Keratinocyte (primary cell): ENCODE data around the gene AGPAT3. TPM values are rescaled to one million over a fixed set of nuclear protein-coding genes. Genes with fewer than 3 reads are reported as not detected.

ENCODE experiments used
- DNase-seq: peaks from one replicate; pipeline ENCODE4 v3.0.0-alpha.2; 2011; ENCODE audit warnings: low read depth, missing footprints, low spot score
- FAIRE-seq: peaks from 2 replicates; lab custom pipeline; 2011; peaks lifted over from hg19 to GRCh38; lab: Jason Lieb, UNC
- H2AFZ ChIP-seq: 2 replicates; pipeline ENCODE4 v1.6.0; 2012; ENCODE audit warnings: low read length, control low read depth, inconsistent platforms; ENCODE audit not compliant: control insufficient read depth
- H3K27ac ChIP-seq: 2 replicates; pipeline ENCODE4 v1.5.1; 2011; ENCODE audit warnings: low read length; ENCODE audit not compliant: control insufficient read depth, insufficient read depth
- H3K27me3 ChIP-seq: 3 replicates; pipeline ENCODE4 v1.6.0; 2011; ENCODE audit warnings: low read length; ENCODE audit not compliant: control insufficient read depth, insufficient read depth; ENCODE audit errors: extremely low read depth
- H3K36me3 ChIP-seq, 2 experiments: 2 replicates in 1 of 2; 3 replicates in 1 of 2; pipeline ENCODE4 v1.5.1; 2011; ENCODE audit warnings: low read length in 2 of 2, mild to moderate bottlenecking in 1 of 2; ENCODE audit not compliant: control insufficient read depth in 2 of 2, insufficient read depth in 2 of 2; ENCODE audit errors: extremely low read depth in 1 of 2
- H3K4me1 ChIP-seq: 3 replicates; pipeline ENCODE4 v1.5.1; 2011; ENCODE audit warnings: low read length; ENCODE audit not compliant: control insufficient read depth, insufficient read depth; ENCODE audit errors: extremely low read depth
- H3K4me2 ChIP-seq: 3 replicates; pipeline ENCODE4 v1.6.0; 2011; ENCODE audit warnings: low read depth, low read length; ENCODE audit not compliant: control insufficient read depth, insufficient read depth; ENCODE audit errors: extremely low read depth
- H3K4me3 ChIP-seq, 3 experiments: fragments of 200-600 bp in 1 of 3; sonication (generic) in 1 of 3; 2 replicates in 2 of 3; 3 replicates in 1 of 3; pipeline ENCODE4 v1.5.1; 2011 to 2016; ENCODE audit warnings: low read length in 3 of 3, mild to moderate bottlenecking in 3 of 3, control low read depth in 2 of 3, inconsistent platforms in 1 of 3, low read depth in 1 of 3, mixed read lengths in 1 of 3, mixed run types in 1 of 3, moderate library complexity in 1 of 3; ENCODE audit not compliant: control insufficient read depth in 2 of 3, insufficient read depth in 2 of 3; ENCODE audit errors: extremely low read depth in 1 of 3
- H3K79me2 ChIP-seq: 2 replicates; pipeline ENCODE4 v1.6.0; 2012; ENCODE audit warnings: low read length; ENCODE audit not compliant: control insufficient read depth, insufficient read depth
- H3K9ac ChIP-seq: 3 replicates; pipeline ENCODE4 v1.6.0; 2011; ENCODE audit warnings: low read length; ENCODE audit not compliant: control insufficient read depth, insufficient read depth; ENCODE audit errors: extremely low read depth
- H3K9me1 ChIP-seq: 3 replicates; pipeline ENCODE4 v1.6.0; 2011; ENCODE audit warnings: low read length; ENCODE audit not compliant: control insufficient read depth, insufficient read depth; ENCODE audit errors: extremely low read depth
- H3K9me3 ChIP-seq: 2 replicates; pipeline ENCODE4 v1.5.1; 2012; ENCODE audit warnings: low read depth, low read length; ENCODE audit not compliant: control insufficient read depth
- H4K20me1 ChIP-seq: 3 replicates; pipeline ENCODE4 v1.6.0; 2011; ENCODE audit warnings: low read length; ENCODE audit not compliant: control insufficient read depth, insufficient read depth; ENCODE audit errors: extremely low read depth
- EZH2 ChIP-seq: IDR thresholded peaks from one replicate; pipeline ENCODE4 v1.6.1; 2012; ENCODE audit warnings: inconsistent platforms, mild to moderate bottlenecking, low read length, moderate library complexity
- dilution Hi-C: fragments of 300-500 bp; cut with MboI; formaldehyde crosslinking; loops from one replicate; pipeline ENCODE4 v1.7.0; 2020; ENCODE audit warnings: low sequenced_read_pairs; ENCODE audit not compliant: extremely low pct_ligation_motif_present
- polyA plus RNA-seq, 5 experiments: library from polyadenylated mRNA; depleted of rRNA in 3 of 5; stranded (reverse) in 3 of 5; stranded (forward) in 1 of 5; unstranded in 1 of 5; fragments of >200 nt; gene quantifications; 1 replicate in 1 of 5; 2 replicates in 3 of 5; 3 replicates in 1 of 5; pipeline versions ENCODE4 v1.2.1 to v1.2.3, GENCODE V29; 2011 to 2012; ENCODE audit warnings: missing spikeins in 2 of 5, low read depth in 1 of 5, low replicate concordance in 1 of 5
- TF ChIP-seq, protein P1 (sequence below), 3 experiments: IDR thresholded peaks in 1 of 3; conservative IDR thresholded peaks in 1 of 3; optimal IDR thresholded peaks in 1 of 3; 2 replicates in 2 of 3; 3 replicates in 1 of 3; pipeline versions ENCODE3 to v1.5.1; 2011; ENCODE audit warnings: low read length in 3 of 3, mild to moderate bottlenecking in 3 of 3, moderate library complexity in 2 of 3, control low read depth in 1 of 3, inconsistent platforms in 1 of 3; ENCODE audit not compliant: insufficient read depth in 2 of 3; ENCODE audit errors: extremely low read depth in 1 of 3

AGPAT3 gene
- polyA plus RNA-seq, 1 donor (not counting 4 experiments of a cell fraction or from before 2014, with no cell fraction given), result 21.7 TPM

DNA sequence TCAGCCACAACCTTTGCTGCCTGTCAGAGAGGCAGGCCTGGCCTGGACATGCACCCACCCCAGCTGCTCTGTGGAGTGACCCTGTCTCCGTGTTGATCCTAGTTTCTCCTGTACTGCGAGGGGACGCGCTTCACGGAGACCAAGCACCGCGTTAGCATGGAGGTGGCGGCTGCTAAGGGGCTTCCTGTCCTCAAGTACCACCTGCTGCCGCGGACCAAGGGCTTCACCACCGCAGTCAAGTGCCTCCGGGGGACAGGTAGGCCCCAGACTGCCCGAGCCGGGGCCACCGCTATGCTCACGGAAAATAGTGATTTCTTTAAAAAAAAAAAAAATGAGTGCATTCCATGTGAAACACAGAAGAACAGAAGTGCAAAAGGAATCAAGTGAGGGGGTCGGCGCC, 105.5 kb downstream of the AGPAT3 start:
- dilution Hi-C loops, result no loop called here
- FAIRE-seq, result no peak
- H3K36me3 ChIP-seq, result peaks cover 8 to 10% of the 10 kb centered on the region in 2 experiments

DNA sequence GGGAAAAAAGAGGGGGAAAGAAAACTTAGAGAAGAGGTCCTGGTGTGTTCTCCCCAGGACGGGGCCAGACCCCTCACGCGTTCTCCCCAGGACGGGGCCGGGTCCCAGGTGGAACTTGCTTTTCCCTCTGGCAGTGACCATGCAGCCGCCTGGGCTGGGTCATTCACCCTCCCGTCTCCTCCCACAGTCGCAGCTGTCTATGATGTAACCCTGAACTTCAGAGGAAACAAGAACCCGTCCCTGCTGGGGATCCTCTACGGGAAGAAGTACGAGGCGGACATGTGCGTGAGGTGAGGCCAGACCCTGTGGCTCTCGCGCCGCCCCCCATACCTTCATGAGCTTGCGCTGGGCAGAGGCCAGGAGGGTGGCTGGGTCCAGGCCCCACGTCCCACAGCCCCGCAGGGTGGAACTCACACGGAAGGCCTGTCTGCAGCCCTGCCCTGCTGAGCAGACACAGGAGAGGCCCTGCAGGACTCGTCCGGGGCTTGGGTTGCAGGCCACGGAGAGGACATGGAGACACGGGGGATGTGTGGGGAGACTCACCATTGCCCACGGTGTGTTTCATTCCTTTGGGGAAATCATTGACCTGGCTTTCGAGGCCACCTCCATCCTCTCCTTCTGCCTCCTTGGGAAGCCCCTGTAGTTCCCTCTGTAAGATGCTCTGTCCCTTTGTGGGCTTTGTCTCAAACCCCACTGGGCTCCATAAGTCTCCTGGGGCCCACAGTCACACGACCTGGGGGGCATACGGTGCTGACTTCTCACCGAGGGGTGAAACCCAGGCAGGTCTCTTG, 106.4 kb downstream of the AGPAT3 start:
- H4K20me1 ChIP-seq, result no peaks in the 10 kb centered on the region
- no peak overlapping the region for H3K4me2 ChIP-seq
- H3K9me1 ChIP-seq, result no peaks in the 10 kb centered on the region
- H3K9me3 ChIP-seq, result no peaks in the 10 kb centered on the region
- no peaks in the 10 kb centered on the region for H3K27me3 ChIP-seq
- FAIRE-seq (no peak), DNase-seq (no peak)
- no peak for TF ChIP-seq EZH2
- TF ChIP-seq, protein P1, sequence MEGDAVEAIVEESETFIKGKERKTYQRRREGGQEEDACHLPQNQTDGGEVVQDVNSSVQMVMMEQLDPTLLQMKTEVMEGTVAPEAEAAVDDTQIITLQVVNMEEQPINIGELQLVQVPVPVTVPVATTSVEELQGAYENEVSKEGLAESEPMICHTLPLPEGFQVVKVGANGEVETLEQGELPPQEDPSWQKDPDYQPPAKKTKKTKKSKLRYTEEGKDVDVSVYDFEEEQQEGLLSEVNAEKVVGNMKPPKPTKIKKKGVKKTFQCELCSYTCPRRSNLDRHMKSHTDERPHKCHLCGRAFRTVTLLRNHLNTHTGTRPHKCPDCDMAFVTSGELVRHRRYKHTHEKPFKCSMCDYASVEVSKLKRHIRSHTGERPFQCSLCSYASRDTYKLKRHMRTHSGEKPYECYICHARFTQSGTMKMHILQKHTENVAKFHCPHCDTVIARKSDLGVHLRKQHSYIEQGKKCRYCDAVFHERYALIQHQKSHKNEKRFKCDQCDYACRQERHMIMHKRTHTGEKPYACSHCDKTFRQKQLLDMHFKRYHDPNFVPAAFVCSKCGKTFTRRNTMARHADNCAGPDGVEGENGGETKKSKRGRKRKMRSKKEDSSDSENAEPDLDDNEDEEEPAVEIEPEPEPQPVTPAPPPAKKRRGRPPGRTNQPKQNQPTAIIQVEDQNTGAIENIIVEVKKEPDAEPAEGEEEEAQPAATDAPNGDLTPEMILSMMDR (optimal IDR thresholded peaks at IDR 0.05 in 1 of 3, IDR thresholded peaks at IDR 0.05 in 1 of 3, conservative IDR thresholded peaks at IDR 0.05 in 1 of 3; ENCODE audit: extremely low read depth in 1 of 3, insufficient read depth in 2 of 3, low read length in 3 of 3), result no peak
- no peaks in the 10 kb centered on the region for H3K79me2 ChIP-seq
- no peaks in the 10 kb centered on the region for H3K4me1 ChIP-seq
- dilution Hi-C loops, result no loop called here
- H3K27ac ChIP-seq, result no peak overlapping the region
- H3K36me3 ChIP-seq, result peaks cover 8 to 10% of the 10 kb centered on the region in 2 experiments
- H3K4me3 ChIP-seq, result no peak overlapping the region
- H3K9ac ChIP-seq, result no peak overlapping the region
- H2AFZ ChIP-seq, result no peak overlapping the region

More for the DNA sequence above, 105.5 kb downstream of the AGPAT3 start:
- no peak for DNase-seq
- Histone ChIP-seq H3K79me2 (no peaks in the 10 kb centered on the region), H3K4me3 (no peak overlapping the region), H2AFZ (no peak overlapping the region), H3K9me1 (no peaks in the 10 kb centered on the region), H3K4me2 (no peak overlapping the region), H3K27ac (no peak overlapping the region), H3K27me3 (no peaks in the 10 kb centered on the region), H3K9ac (no peak overlapping the region), H4K20me1 (no peaks in the 10 kb centered on the region), H3K9me3 (no peaks in the 10 kb centered on the region), H3K4me1 (no peaks in the 10 kb centered on the region)
- TF ChIP-seq EZH2, result no peak
- TF ChIP-seq, protein P1 (optimal IDR thresholded peaks at IDR 0.05 in 1 of 3, IDR thresholded peaks at IDR 0.05 in 1 of 3, conservative IDR thresholded peaks at IDR 0.05 in 1 of 3; ENCODE audit: extremely low read depth in 1 of 3, insufficient read depth in 2 of 3, low read length in 3 of 3), result no peak
